H1 (cell line): ENCODE data around the gene GH1. TPM values are rescaled to one million over a fixed set of nuclear protein-coding genes. Genes with fewer than 3 reads are reported as not detected.
A peak's percentile ranks its signal among the peaks of the same experiment; 100 is the strongest.

Source experiments
- CTCF ChIA-PET: fragments of 300-600 bp; sonication (Branson Sonifier 250); formaldehyde crosslinking; loops from one replicate; lab custom pipeline; 2021; ENCODE audit not compliant: partially characterized antibody; lab: Charles Lee
- POLR2A ChIA-PET: fragments of 300-600 bp; sonication (Branson Sonifier 250); formaldehyde crosslinking; loops from one replicate; lab custom pipeline; 2021; ENCODE audit warnings: inconsistent platforms; ENCODE audit not compliant: partially characterized antibody; lab: Charles Lee
- DNase-seq, 2 experiments: peaks; one replicate each; pipeline versions ENCODE4 v3.0.0 to v3.0.0-alpha.2; 2010 to 2022; ENCODE audit warnings: low spot score in 2 of 2, low read depth in 1 of 2, mixed read lengths in 1 of 2
- FAIRE-seq: peaks from 2 replicates; lab custom pipeline; 2011; peaks lifted over from hg19 to GRCh38; lab: Jason Lieb, UNC
- H2AFZ ChIP-seq: 2 replicates; pipeline ENCODE4 v1.8.1; 2012; ENCODE audit warnings: low read length, inconsistent platforms
- H2AK5ac ChIP-seq: 2 replicates; pipeline ENCODE4 v1.6.1; 2013; ENCODE audit warnings: low read depth, low read length
- H2BK120ac ChIP-seq: replicated peaks from 2 replicates; pipeline ENCODE3; 2013; ENCODE audit warnings: low read depth, low read length, inconsistent platforms
- H2BK12ac ChIP-seq: 2 replicates; pipeline ENCODE4 v1.6.1; 2013; ENCODE audit warnings: low read depth, low read length
- H2BK15ac ChIP-seq: 2 replicates; pipeline ENCODE4 v1.6.1; 2013; ENCODE audit warnings: low read length
- H2BK20ac ChIP-seq: 2 replicates; pipeline ENCODE4 v1.6.1; 2013; ENCODE audit warnings: low read length
- H2BK5ac ChIP-seq: 2 replicates; pipeline ENCODE4 v1.6.1; 2013; ENCODE audit warnings: low read depth, low read length
- H3K14ac ChIP-seq: 2 replicates; pipeline ENCODE4 v1.6.1; 2013; ENCODE audit warnings: inconsistent platforms; ENCODE audit not compliant: insufficient read length
- H3K18ac ChIP-seq: 2 replicates; pipeline ENCODE4 v1.6.1; 2013; ENCODE audit warnings: low read length; ENCODE audit errors: extremely low read depth
- H3K23ac ChIP-seq: 2 replicates; pipeline ENCODE4 v1.6.1; 2013; ENCODE audit warnings: inconsistent platforms; ENCODE audit not compliant: insufficient read length
- H3K23me2 ChIP-seq: 2 replicates; pipeline ENCODE4 v1.6.1; 2013; ENCODE audit warnings: low read depth, low read length
- H3K27ac ChIP-seq: 2 replicates; pipeline ENCODE4 v1.6.1; 2011; ENCODE audit warnings: low read depth, low read length, inconsistent platforms
- H3K27me3 ChIP-seq, 4 experiments: replicated peaks in 1 of 4; 1 replicate in 1 of 4; 2 replicates in 3 of 4; pipeline versions ENCODE4 v1.6.1 to v1.8.1; 2011 to 2013; ENCODE audit warnings: low read length in 3 of 4, mild to moderate bottlenecking in 3 of 4, inconsistent platforms in 2 of 4, mixed read lengths in 2 of 4, moderate library complexity in 1 of 4; ENCODE audit not compliant: control insufficient read depth in 3 of 4, insufficient read depth in 3 of 4; ENCODE audit errors: extremely low read depth in 1 of 4
- H3K36me3 ChIP-seq, 4 experiments: 2 replicates each; pipeline versions ENCODE4 v1.6.1 to v1.8.1; 2011 to 2013; ENCODE audit warnings: mild to moderate bottlenecking in 4 of 4, low read length in 3 of 4, moderate library complexity in 2 of 4, control low read depth in 1 of 4, inconsistent platforms in 1 of 4; ENCODE audit not compliant: insufficient read depth in 4 of 4, control insufficient read depth in 2 of 4
- H3K4ac ChIP-seq: replicated peaks from 2 replicates; pipeline ENCODE3; 2013; ENCODE audit warnings: low read length, low read depth, mixed read lengths, inconsistent platforms; ENCODE audit not compliant: insufficient read length
- H3K4me1 ChIP-seq, 4 experiments: replicated peaks in 1 of 4; 1 replicate in 1 of 4; 2 replicates in 3 of 4; pipeline versions ENCODE4 v1.6.1 to v1.8.1; 2011 to 2013; ENCODE audit warnings: low read length in 3 of 4, inconsistent platforms in 2 of 4, mixed read lengths in 1 of 4; ENCODE audit not compliant: insufficient read depth in 4 of 4, control insufficient read depth in 3 of 4
- H3K4me2 ChIP-seq, 2 experiments: 2 replicates each; pipeline versions ENCODE4 v1.6.1 to v1.8.1; 2011 to 2013; ENCODE audit warnings: low read depth in 2 of 2, low read length in 2 of 2, control low read depth in 1 of 2, inconsistent platforms in 1 of 2, mild to moderate bottlenecking in 1 of 2; ENCODE audit not compliant: insufficient read depth in 1 of 2
- H3K4me3 ChIP-seq, 4 experiments: fragments of 200-600, 300-600 bp in 1 of 4; sonication (generic), shearing (Covaris generic), sonication (Bioruptor Twin) in 1 of 4; 2 replicates each; pipeline versions ENCODE4 v1.5.1 to v1.8.1; 2011 to 2016; ENCODE audit warnings: low read length in 4 of 4, low read depth in 3 of 4, control low read depth in 2 of 4, inconsistent platforms in 2 of 4, mild to moderate bottlenecking in 2 of 4, mixed read lengths in 1 of 4, moderate library complexity in 1 of 4; ENCODE audit not compliant: insufficient read depth in 2 of 4; ENCODE audit errors: extremely low read depth in 1 of 4
- H3K56ac ChIP-seq: replicated peaks from 2 replicates; pipeline ENCODE3; 2013; ENCODE audit warnings: low read depth, mild to moderate bottlenecking, mixed read lengths, low read length, inconsistent platforms; ENCODE audit not compliant: insufficient read length
- H3K79me1 ChIP-seq: 2 replicates; pipeline ENCODE4 v1.6.1; 2013; ENCODE audit warnings: low read depth, low read length, control low read depth
- H3K79me2 ChIP-seq, 2 experiments: 2 replicates each; pipeline versions ENCODE4 v1.6.1 to v1.8.1; 2012 to 2013; ENCODE audit warnings: low read length in 2 of 2, mild to moderate bottlenecking in 2 of 2, inconsistent platforms in 1 of 2; ENCODE audit not compliant: insufficient read depth in 2 of 2, control insufficient read depth in 1 of 2
- H3K9ac ChIP-seq, 4 experiments: replicated peaks in 1 of 4; 1 replicate in 1 of 4; 2 replicates in 3 of 4; pipeline versions ENCODE4 v1.6.1 to v1.8.1; 2011 to 2013; ENCODE audit warnings: low read depth in 3 of 4, low read length in 3 of 4, control low read depth in 2 of 4, mild to moderate bottlenecking in 2 of 4, moderate library complexity in 2 of 4, inconsistent platforms in 1 of 4; ENCODE audit errors: extremely low read depth in 1 of 4
- H3K9me3 ChIP-seq, 2 experiments: 2 replicates each; pipeline versions ENCODE4 v1.6.1 to v1.8.1; 2012 to 2013; ENCODE audit warnings: mild to moderate bottlenecking in 2 of 2, moderate library complexity in 2 of 2, control low read depth in 1 of 2, inconsistent platforms in 1 of 2, low read depth in 1 of 2, low read length in 1 of 2, mixed read lengths in 1 of 2; ENCODE audit not compliant: insufficient read depth in 2 of 2
- H4K20me1 ChIP-seq, 2 experiments: replicated peaks in 1 of 2; 2 replicates each; pipeline versions ENCODE3 to v1.8.1; 2011 to 2013; ENCODE audit warnings: inconsistent platforms in 2 of 2, low read length in 2 of 2, mild to moderate bottlenecking in 1 of 2; ENCODE audit not compliant: insufficient read depth in 2 of 2, control insufficient read depth in 1 of 2
- H4K5ac ChIP-seq: 2 replicates; pipeline ENCODE4 v1.6.1; 2013; ENCODE audit warnings: low read length, low read depth, mixed read lengths, inconsistent platforms; ENCODE audit not compliant: insufficient read length
- H4K8ac ChIP-seq: 2 replicates; pipeline ENCODE4 v1.8.0; 2013; ENCODE audit warnings: mild to moderate bottlenecking, moderate library complexity, low read length, inconsistent platforms; ENCODE audit not compliant: insufficient read depth; ENCODE audit errors: extremely low read depth
- H4K91ac ChIP-seq: replicated peaks from 2 replicates; pipeline ENCODE3; 2013; ENCODE audit warnings: low read length, mixed read lengths, inconsistent platforms; ENCODE audit not compliant: insufficient read length
- HDAC2 ChIP-seq, 2 experiments: fragments of 300-600 bp in 1 of 2; sonication (generic) in 1 of 2; IDR thresholded peaks; 2 replicates each; pipeline ENCODE4 v1.6.1; 2011 to 2012; ENCODE audit warnings: low read depth in 2 of 2, low read length in 2 of 2, mild to moderate bottlenecking in 2 of 2, moderate library complexity in 2 of 2, borderline replicate concordance in 1 of 2, inconsistent platforms in 1 of 2
- KDM4A ChIP-seq: IDR thresholded peaks from one replicate; pipeline ENCODE4 v1.7.1; 2012; ENCODE audit warnings: low read depth, mild to moderate bottlenecking, moderate library complexity, low read length, inconsistent platforms; ENCODE audit not compliant: severe bottlenecking
- MAFK ChIP-seq: IDR thresholded peaks from 2 replicates; pipeline ENCODE4 v1.6.1; 2012; ENCODE audit warnings: low read depth, mild to moderate bottlenecking, improper control_type of control experiment, low read length
- NANOG ChIP-seq: IDR thresholded peaks from 2 replicates; pipeline ENCODE4 v1.6.1; 2011; ENCODE audit warnings: low read length, low read depth, mild to moderate bottlenecking, inconsistent platforms; ENCODE audit not compliant: insufficient read depth, poor library complexity, severe bottlenecking
- RFX5 ChIP-seq: IDR thresholded peaks from 2 replicates; pipeline ENCODE4 v1.6.1; 2011; ENCODE audit warnings: low read depth, low read length, improper control_type of control experiment, borderline replicate concordance
- RXRA ChIP-seq: IDR thresholded peaks from 2 replicates; pipeline ENCODE4 v1.6.1; 2011; ENCODE audit warnings: low read depth, mild to moderate bottlenecking, low read length, moderate library complexity; ENCODE audit not compliant: insufficient read depth
- SRF ChIP-seq: IDR thresholded peaks from 2 replicates; pipeline ENCODE4 v1.6.1; 2011; ENCODE audit warnings: mild to moderate bottlenecking, low read depth, low read length, moderate library complexity
- TAF1 ChIP-seq: IDR thresholded peaks from 2 replicates; pipeline ENCODE4 v1.6.1; 2011; ENCODE audit warnings: mild to moderate bottlenecking, low read depth, low read length
- WGBS, 2 experiments: shearing (Covaris generic) in 1 of 2; methylation state at CpG; one replicate each; pipeline versions ENCODE4 v1.1.6 to v1.1.7; 2013 to 2015; ENCODE audit warnings: low lambda C conversion rate in 2 of 2, mixed read lengths in 2 of 2, inconsistent platforms in 1 of 2, low coverage in 1 of 2, missing lambda C conversion rate in 1 of 2; ENCODE audit not compliant: insufficient replicate concordance in 2 of 2, insufficient coverage in 1 of 2, insufficient read length in 1 of 2; ENCODE audit errors: extremely low coverage in 1 of 2, missing lambda C conversion rate in 1 of 2; 5-methylcytosine and 5-hydroxymethylcytosine counted together
- polyA plus RNA-seq, 7 experiments: library from polyadenylated mRNA; depleted of rRNA in 3 of 7; stranded (reverse) in 5 of 7; unstranded in 2 of 7; fragments of >200 nt in 5 of 7; fragments of 200-250 nt in 2 of 7; gene quantifications; 1 replicate in 5 of 7; 2 replicates in 1 of 7; 4 replicates in 1 of 7; pipeline versions ENCODE4 v1.2.1 to v1.2.3, GENCODE V29; 2011 to 2013; ENCODE audit warnings: missing spikeins in 2 of 7, mixed read lengths in 2 of 7
- total RNA-seq: library from RNA; stranded (reverse); fragmentation: NEBNext Ultra II Directional; extraction: Animal tissue kit (Norgen Biotek cat#: 25700); gene quantifications from 2 replicates; pipeline ENCODE4 v1.2.1, GENCODE V29; 2021
- TF ChIP-seq, protein P1 (sequence below): IDR thresholded peaks from 2 replicates; pipeline ENCODE4 v1.6.1; 2012; ENCODE audit warnings: low read length, inconsistent platforms

The GH1 gene
- total and polyA plus RNA-seq, 2 of the 8 experiments (the other 6 are each of a cell fraction or from before 2014, with no cell fraction given): 0.41 TPM; not detected in 1

DNA sequence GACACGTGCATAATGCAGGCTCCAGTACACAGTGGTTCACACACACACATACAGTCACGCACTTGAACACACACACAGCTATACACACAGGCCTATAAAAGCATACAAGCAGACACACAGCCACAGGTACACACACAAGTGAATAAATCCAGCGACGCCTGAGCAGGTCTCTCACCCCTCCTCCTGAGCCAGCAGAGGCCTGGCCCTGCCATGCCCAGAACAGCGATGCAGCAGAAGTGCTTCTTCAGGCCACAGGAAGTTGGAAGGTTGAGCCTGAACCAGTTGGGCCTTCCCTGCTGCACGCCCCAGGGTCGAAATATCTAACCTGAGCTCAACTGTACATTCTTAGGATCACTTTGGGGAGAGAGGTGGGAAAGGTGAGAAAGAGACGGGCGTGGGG, 20.8 kb upstream of the GH1 start:
- H3K23ac ChIP-seq: no peak overlapping the region
- H4K20me1 ChIP-seq: peaks cover 0 to 5% of the 10 kb centered on the region in 2 experiments
- H3K4me1 ChIP-seq: peaks cover 0 to 2% (median 0%) of the 10 kb centered on the region in 4 experiments; a peak in 2 of 7 replicates
- H2BK120ac ChIP-seq: no peak overlapping the region
- H3K36me3 ChIP-seq: peaks cover 0 to 21% (median 1%) of the 10 kb centered on the region in 4 experiments; a peak in 4 of 8 replicates
- H3K18ac ChIP-seq: no peak overlapping the region
- FAIRE-seq (no peak), DNase-seq (no peak)
- TF ChIP-seq RFX5: no peak
- no peak for TF ChIP-seq NANOG
- TF ChIP-seq RXRA: no peak
- no peak for TF ChIP-seq KDM4A
- TF ChIP-seq MAFK: no peak
- no peak for TF ChIP-seq SRF
- TF ChIP-seq, protein P1, sequence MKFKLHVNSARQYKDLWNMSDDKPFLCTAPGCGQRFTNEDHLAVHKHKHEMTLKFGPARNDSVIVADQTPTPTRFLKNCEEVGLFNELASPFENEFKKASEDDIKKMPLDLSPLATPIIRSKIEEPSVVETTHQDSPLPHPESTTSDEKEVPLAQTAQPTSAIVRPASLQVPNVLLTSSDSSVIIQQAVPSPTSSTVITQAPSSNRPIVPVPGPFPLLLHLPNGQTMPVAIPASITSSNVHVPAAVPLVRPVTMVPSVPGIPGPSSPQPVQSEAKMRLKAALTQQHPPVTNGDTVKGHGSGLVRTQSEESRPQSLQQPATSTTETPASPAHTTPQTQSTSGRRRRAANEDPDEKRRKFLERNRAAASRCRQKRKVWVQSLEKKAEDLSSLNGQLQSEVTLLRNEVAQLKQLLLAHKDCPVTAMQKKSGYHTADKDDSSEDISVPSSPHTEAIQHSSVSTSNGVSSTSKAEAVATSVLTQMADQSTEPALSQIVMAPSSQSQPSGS: no peak
- TF ChIP-seq TAF1: no peak
- no peak for TF ChIP-seq HDAC2 (IDR thresholded peaks at IDR 0.05; ENCODE audit: borderline replicate concordance in 1 of 2, low read depth in 2 of 2, low read length in 2 of 2)
- no peak overlapping the region for H4K91ac ChIP-seq
- ChIA-PET CTCF (interaction anchor here (0.7 to 6.1 kb wide), 17 partner anchors 8 to 107 kb away, joined by 3 to 64 read pairs (median 5); partner anchors contain the start of genes CD79B, CSHL1 and GH1), POLR2A (interaction anchor here (1.4 to 1.6 kb wide), 2 partner anchors 9 to 15 kb away, joined by 3 to 8 read pairs; no protein-coding TSS in a partner anchor)
- H2BK5ac ChIP-seq: no peak overlapping the region; the same call in 1 of the 2 replicates
- H3K27me3 ChIP-seq: no peaks in the 10 kb centered on the region
- H2BK15ac ChIP-seq: no peak overlapping the region
- H4K8ac ChIP-seq: peak overlapping the region; percentile 57; the same call in 1 of the 2 replicates
- H3K4ac ChIP-seq: no peak overlapping the region
- 0 out of 2 replicates have a peak overlapping the region, but pooled peaks have one; percentile 53 for H2AK5ac ChIP-seq
- no peak overlapping the region for H4K5ac ChIP-seq
- no peak overlapping the region for H2AFZ ChIP-seq
- no peak overlapping the region for H3K9ac ChIP-seq
- H2BK20ac ChIP-seq: no peak overlapping the region
- H3K4me2 ChIP-seq: no peak overlapping the region
- no peak overlapping the region for H3K14ac ChIP-seq
- no peaks in the 10 kb centered on the region for H3K79me2 ChIP-seq
- H2BK12ac ChIP-seq: no peak overlapping the region
- H3K56ac ChIP-seq: no peak overlapping the region
- H3K9me3 ChIP-seq: no peaks in the 10 kb centered on the region
- no peaks in the 10 kb centered on the region for H3K79me1 ChIP-seq
- H3K4me3 ChIP-seq: no peak overlapping the region
- no peak overlapping the region for H3K27ac ChIP-seq
- 85% methylated on average over 9 of the region's 9 CpGs; no CpG with 5 or more reads in 1 of the 2 experiments for WGBS, 2 experiments
- no peaks in the 10 kb centered on the region for H3K23me2 ChIP-seq
